HG03139 (cell line): ENCODE results near the gene CEP85.
"Not testable (repeated sequence)": the region's sequence is repeated elsewhere in the genome, so short reads cannot be mapped to it uniquely, and the experiment has no call there.

Experiments used
- ATAC-seq: cut with Tn5 transposase; IDR thresholded peaks from one replicate; pipeline ENCODE4 v1.9.1; 2021; ENCODE audit not compliant: unreplicated experiment

The CEP85 gene

DNA sequence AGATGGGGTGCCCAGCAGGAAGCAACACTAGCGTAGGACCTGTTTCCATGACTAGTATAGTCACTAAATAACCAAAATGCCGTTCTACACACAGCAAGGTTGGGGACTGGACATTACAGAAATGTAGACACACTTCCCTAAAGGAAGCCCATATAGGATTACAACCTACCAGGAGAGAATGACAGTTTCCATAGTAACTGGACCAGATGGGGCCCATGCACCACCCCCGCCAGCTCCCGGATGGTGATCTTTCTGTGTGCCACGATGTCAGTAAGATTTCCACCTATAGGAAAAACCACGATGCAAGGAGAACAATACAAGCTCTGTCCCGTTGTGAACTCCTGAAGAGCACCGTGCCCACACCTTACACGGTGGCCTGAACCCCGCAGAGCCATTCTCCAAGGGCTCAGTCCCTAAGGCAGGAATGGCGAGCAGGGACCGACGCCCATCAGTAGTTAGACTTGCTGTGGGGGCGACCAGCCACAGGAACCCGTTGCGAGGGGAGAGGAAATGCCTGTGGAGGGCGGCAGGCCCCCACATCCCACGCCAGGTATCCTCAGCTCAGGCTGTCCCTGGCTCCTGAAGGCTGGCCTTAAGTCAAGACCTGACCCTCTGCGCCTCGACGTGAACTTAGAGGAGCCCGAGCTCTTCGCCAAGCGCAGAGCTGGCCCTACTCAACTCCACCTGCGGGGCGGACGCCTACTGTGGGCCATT, 13.6 kb upstream of the CEP85 start:
- ATAC-seq = no peak

DNA sequence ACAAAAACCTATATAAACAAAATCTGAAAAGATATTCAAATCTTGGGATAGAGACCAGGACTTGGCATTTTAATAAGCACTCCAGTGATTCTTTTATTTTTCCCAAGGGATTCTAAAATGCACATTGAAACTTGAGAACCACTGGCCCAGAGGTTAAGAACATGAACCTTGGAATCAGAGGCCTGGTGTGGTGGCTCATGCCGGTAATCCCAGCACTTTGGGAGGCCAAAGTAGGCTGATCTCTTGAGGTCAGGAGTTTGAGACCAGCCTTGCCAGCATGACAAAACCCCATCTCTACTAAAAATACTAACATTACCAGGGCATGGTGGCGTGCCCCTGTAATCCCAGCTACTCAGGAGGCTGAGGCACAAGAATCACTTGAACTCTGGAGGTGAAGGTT, 12.9 kb upstream of the CEP85 start:
- ATAC-seq = no peak

DNA sequence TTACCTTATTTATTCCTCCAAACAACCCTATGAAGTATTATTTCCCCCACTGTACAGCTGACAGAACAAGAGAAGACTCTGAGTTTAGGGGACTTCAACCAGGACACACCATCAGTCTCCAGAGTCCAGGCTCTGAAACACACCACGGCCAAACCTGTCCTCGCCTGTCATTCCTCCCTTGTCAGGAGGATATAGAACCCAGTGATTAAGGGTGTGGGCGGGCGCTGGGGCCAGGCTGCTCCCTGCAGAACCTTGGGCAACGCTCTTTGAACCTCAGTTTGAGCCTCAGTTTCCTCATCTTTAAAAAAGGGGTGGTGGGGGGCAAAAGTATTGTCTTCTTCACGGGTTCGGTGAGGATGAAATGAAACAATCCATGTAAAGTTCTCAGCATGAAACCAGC, 9.4 kb upstream of the CEP85 start:
- no peak for ATAC-seq

DNA sequence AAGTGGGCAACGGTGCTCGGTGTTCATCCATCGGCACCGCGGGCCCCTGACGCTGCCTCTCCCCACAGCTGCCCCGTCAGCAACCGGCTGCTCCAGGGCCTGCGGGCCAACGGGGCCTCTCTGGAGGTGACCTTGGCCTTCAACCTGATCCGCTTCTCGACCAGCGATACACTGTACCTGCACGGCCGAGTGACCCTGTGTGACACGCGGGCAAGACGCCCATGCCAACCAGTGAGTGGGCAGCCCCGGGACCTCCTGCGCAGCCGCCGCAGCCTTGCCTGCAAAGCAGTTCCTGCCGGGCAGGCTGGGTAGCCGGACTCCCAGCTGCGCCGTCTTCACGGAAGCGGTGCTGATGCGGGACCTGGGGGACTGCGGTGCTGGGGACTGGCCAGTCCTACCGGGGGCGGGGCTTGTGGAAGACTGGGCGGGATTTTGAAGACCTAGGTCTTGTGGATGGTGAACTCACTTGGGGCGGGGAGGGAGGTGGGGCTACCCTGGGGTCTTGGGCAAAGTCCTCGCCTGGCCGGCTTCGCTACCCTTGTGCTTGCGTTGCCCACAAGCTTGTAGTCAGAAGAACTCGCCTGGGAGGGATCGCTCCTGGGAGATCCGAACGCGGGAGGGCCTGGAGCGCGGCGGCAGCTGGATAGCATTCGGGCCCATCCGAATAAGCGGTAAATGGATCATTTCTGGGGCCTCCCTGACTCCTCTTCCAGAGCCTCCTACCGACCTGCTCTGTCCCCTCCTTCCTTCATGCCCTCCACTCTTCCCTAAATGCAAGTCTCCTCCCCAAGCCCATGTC, 8.8 kb upstream of the CEP85 start:
- no peak for ATAC-seq

GRCh38 chr1:26230682-26231081, 3.3 kb upstream of the CEP85 start:
- ATAC-seq = not testable (repeated sequence)

DNA sequence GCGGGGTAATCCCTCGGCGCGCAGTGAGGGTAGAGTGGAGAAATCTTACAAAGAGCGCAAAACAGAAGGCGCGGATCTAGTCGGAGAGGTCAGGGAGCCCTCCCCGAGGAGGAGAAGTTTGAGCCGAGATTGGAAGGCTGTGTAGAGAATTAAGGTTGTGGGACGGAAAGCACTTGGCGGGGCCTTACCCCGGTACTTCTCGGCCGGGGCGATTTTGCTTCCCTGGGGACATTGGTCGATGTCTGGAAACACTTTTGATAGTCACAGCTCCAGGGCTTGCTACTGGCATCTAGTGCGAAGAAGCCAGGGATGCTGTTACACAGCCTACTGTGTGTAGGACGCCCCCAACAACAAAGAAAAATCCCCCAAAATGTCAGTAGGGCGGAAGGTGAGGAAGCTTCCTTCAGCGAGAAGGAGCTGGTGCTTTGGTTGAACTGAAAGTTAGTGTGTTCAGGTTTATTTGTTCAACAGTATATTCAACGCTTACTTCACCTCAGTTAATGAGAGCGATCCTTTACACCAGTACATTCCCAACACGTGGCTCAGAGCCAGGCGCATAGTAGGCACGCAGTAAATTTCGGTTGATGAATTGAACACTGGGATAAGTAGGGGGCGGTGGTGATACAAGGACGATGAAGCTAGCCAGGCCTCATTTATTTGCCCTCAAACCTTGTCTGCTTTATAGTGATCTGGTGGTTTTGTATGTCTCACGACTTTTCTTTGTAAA, 807 bp downstream of the CEP85 start:
- peak; percentile 10 for ATAC-seq

DNA sequence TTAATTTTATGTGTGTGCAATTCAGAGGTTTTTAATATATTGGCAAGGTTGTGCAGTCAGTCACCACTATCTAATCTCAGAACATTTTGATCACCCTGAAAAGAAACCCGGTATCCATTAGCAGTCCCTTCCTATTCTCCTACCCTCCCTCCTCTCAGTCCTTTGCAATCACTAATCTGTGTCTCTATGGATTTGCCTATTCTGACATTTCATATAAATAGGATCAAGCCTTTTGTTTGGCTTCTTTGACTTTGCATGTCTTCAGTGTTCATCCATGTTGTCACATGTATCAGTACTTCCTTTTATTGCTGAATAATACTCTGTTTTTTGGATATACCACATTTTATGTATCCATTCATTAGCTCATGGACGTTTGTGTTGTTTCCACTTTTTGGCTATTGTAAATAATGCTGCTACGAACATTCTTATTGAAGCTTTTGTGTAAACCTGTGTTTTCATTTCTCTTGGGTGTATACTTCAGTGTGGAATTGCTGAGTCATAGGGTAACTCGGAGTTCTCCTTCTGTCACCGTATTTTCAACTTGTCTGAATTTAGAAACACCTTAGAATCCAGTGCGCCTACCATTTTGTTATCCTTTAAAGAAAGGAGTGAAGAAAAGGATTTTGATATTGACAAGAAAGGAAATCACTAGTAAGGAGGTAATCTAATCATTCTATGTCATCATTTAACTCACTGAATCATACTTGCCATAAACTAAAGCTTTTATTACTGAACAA, 3.4 kb downstream of the CEP85 start:
- ATAC-seq = no peak

GRCh38 chr1:26239936-26240335, 5.9 kb downstream of the CEP85 start:
- ATAC-seq = no peak

GRCh38 chr1:26252718-26253117, 18.7 kb downstream of the CEP85 start:
- ATAC-seq = no peak

- ATAC-seq = no peak
Measured at GRCh38 chr1:26254404-26254803, 20.4 kb downstream of the CEP85 start.

DNA sequence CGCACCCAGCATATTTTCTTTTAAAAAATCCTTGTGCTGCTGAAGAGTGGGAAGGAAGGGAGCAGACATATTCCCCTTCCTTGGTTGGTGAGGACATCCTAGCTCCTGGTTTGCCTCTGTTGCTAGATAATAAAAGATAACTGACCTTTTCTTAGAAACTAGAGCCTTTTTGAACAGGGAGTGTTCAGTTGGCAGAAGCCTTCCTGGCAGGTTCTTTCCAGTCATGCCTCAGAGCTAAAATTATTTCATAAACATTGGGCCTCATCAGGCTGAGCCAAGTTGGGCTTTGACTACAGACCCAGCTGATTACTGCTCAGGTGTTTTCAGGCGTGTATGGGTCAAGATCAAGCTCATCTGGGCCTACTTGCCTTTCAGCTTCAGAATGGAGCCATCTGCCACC, 23.2 kb downstream of the CEP85 start:
- ATAC-seq = no peak

- no peak for ATAC-seq
Measured at GRCh38 chr1:26259005-26259404, 25.0 kb downstream of the CEP85 start.

DNA sequence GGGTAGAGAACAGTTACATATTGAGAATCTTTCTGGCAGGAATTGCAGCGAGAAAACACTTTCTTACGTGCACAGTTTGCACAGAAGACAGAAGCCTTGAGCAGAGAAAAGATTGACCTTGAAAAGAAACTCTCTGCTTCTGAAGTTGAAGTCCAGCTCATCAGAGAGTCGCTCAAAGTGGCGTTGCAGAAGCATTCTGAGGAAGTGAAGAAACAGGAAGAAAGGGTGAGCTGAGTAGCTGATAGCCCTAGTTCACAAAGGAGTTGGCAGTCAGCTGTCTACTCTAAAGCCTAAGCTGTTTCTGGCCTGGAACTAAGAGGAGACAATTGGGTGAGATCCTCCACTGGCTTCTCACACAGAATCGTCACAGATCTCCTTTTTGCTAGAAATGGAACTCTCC, 25.6 kb downstream of the CEP85 start:
- ATAC-seq = no peak

DNA sequence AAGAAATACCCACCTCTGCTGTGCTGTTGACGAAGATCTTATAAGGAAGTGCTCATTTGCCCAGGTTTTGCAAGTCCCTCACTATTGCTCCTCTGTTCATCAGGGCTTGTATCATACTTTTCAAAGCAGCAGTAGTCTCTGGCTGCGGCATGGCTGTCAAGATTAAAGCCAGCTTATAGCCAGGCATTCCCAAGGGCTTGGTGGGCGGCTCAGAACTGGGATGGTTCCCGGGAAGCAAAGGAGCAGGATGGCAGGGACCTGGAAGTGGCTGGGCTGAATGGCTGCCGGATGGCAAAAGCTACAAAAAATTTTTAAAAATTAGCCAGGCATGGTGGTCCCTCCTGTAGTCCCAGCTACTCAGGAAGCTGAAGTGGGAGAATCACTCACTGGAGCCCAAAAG, 29.2 kb downstream of the CEP85 start:
- no peak for ATAC-seq

- ATAC-seq = no peak
Measured at GRCh38 chr1:26265405-26265804, 31.4 kb downstream of the CEP85 start.

GRCh38 chr1:26268290-26269197, 34.5 kb downstream of the CEP85 start:
- ATAC-seq = no peak

- ATAC-seq = no peak
Measured at GRCh38 chr1:26269198-26269550, 35.2 kb downstream of the CEP85 start.

GRCh38 chr1:26274801-26275425, 40.9 kb downstream of the CEP85 start:
- no peak for ATAC-seq

DNA sequence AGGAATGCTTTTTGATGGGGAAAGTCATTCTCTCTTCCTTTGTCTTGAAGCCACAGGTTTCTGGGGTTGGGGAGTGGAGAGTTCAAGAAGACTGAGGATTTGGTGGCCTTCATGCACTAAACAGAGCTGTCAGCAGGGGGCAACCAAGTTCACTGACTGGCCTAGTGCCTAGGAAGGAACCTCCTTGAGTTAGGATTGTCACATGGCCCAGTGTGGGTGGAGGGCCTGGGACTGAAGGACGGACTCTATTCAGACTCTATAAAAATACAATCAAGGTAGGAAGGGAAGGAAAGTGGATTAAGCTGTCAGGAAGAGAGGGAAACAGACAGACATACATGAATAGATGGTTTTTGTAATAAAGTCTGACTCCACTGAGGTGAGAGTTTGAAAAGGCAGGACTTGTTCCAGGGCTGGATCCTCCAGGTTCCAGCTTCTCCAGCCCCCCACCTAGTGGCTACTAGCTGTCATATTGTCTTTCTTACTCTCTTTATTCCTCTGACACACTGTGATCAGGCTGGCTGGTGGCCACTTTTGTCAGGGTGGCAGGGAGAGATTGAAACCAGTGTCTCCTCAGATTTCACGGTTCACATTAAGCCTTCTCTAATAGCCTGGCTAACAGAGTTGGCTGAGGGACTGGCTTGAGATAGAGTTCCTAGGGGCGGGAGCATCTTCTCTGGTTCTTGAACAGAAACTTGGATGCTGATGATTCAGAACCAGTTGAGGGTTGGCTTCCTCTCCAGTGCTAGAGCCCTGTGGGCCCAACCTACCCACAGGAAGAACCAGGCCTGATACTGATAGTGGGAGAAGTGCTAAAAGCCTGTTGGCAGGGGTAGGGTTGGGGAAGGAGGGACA, 41.8 kb downstream of the CEP85 start:
- no peak for ATAC-seq
